CD4-positive, alpha-beta T cell treated with Interleukin-6 for 4 hours (primary cell): ENCODE measurements around the gene RLBP1.
"Not testable (repeated sequence)": the region's sequence is repeated elsewhere in the genome, so short reads cannot be mapped to it uniquely, and the experiment has no call there.

Experiments
- DNase-seq: peaks from one replicate; pipeline ENCODE4 v3.0.0-alpha.2; 2020; ENCODE audit warnings: mixed read lengths

RLBP1 gene

DNA sequence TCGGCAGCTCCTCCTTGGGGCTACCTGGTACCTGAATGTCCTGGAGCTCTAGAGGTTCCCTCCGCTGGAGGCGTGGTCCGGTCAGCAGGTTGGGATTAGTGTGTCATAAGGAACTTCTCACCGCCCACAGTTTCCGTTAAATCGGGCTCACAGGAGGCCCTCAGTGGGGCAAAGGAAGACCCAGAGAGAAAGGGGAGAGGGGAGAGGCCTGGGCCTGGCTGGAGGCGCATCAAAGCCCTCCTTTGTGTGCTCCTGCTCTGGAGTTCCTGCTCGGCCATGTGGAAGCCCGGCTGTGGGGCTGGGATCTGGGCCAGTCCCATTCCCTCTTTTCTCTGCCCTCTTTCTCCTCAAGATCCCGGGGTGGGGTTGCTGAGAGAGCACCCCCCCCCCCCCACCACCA is at the start of gene RLBP1:
Gene RLBP1, minus strand, starts transcription at position 37 of the 400 bp plus-strand sequence. CDS start 2,604 bp downstream, outside the sequence.
- DNase-seq = no peak

DNA sequence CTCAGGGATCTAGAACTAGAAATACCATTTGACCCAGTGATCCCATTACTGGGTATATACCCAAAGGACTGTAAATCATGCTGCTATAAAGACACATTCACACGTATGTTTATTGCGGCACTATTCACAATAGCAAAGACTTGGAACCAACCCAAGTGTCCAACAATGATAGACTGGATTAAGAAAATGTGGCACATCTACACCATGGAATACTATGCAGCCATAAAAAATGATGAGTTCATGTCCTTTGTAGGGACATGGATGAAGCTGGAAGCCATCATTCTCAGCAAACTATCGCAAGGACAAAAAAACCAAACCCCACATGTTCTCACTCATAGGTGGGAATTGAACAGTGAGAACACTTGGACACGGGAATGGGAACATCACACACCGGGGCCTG is 28.8 kb upstream of the RLBP1 start:
- DNase-seq = not testable (repeated sequence)

DNA sequence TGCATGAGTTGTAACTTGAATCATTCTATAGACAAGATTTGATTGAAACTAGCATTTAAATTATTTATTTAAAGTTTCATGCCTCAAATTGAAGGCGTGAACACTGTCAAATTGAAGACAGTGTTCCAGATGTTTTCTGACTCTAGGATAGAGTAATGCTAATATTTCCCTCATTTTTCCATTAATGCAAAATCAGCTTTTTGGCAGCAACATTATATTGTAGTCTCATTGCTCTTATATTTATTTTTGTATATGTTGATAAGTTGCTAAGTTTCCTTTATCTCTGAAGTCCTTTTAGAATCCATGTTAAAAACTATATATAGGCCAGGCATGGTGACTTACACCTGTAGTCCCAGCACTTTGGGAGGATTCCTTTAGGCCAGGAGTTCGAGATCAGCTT is 27.2 kb upstream of the RLBP1 start:
- DNase-seq = no peak

DNA sequence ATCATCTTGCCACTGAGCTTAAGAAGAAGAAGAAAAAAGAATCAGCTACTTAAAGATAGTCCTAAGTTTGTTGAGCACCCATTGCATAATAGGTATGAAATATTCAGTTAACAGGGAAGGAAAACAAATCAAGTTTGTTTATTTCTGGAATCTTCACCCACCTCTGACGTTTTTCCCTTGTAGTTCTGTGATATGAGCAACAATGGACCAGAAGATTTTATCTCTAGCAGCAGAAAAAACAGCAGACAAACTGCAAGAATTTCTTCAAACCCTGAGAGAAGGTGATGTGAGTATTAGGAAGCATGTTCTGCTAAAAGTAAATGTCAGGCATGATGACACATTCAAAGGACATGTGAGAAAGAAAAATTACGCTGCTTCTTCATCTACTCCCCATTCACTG is 26.1 kb upstream of the RLBP1 start:
- no peak for DNase-seq

DNA sequence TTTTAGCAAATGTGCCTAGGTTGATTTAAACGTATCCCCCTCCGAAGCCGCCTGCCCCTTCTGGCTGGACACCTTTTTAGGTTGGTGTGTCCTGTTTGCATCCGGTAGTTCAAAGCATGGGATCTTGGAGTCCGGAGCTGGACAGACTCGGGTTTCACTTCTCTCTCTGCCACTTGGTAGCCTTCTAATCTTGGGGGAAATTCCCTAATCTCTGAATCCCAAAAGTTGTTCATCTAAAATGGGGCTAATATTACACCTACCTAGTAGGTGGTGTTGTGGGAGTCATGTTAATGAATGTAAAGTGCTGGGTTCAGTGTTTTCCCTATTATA is 23.2 kb upstream of the RLBP1 start:
- DNase-seq = no peak

DNA sequence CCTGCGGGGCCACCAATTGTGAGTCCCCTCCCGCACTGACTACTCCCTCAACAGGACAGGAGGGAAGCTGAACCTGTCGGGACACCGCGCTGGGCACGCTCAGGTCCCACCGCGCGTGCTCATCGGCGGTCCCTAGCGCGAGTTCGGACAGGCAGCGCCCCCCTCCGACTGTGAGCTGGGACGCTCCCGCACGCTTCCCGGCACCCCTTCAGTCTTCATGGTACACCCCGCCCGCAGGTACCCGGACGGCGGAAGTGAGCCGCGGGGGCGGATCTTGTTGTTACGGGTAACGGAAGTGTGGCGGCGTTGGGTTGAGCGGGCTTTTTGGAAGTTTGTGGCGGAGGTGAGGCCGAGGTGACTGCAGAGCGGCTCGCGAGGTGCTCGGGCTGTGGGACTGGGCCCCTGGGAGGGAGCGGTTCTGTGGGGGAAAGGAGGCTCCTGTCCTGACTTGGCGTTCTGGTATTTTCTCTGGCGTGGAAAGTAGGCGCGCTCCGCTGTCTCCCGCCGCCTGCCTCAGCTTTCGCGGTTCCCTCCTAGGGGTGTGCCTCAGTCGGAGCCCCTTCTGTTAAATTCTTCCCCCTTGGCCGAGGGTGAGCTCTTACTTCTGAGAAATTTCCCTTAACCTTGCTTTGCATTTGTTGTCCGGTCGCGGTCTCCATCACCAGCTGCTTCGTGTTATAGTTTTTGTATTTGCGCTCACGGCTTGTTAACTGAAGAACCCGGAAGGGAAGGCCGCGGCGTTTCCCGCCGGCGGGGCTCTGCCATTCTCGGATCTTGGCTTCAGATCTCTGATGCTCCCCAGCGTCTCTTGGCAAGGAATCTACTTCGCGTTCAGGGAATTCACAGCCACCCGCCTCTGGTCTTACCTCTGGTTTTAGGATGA is 22.6 kb upstream of the RLBP1 start, which contains the start of gene FANCI:
Gene FANCI, plus strand, starts transcription at position 289 of the 883 bp plus-strand sequence. CDS start 3,669 bp downstream, outside the sequence.
- DNase-seq = peak; percentile 98

DNA sequence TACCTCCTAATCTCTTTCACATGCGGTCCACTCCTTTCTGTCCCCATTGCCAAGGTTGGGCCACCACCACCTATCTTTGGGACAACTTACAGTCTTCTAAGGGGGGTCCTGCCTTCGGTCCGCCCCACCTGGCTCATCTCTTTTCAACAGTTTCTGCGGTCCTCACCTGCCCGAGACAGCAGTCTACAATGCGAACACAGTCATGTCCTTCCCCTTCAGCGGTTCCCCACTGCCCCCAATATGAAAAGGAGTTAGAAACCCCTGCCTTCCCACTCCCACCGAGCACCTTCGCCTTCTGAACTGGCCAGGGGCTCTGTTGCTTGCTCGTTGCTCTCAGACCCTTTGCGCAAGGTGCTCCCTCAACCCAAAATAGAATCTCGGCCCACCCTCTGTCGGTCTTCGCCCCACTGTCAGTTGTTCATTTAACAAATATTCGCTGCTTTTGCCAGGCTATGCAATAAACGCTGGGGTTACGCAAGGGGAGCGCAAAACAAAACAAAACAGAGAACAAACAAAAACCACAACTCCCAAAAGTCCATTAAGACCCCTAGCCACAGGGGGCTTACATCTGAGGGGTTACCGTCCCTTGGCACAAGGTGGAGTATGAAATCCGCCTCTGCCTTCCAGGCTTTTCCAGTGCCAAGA is 21.8 kb upstream of the RLBP1 start:
- DNase-seq = no peak

DNA sequence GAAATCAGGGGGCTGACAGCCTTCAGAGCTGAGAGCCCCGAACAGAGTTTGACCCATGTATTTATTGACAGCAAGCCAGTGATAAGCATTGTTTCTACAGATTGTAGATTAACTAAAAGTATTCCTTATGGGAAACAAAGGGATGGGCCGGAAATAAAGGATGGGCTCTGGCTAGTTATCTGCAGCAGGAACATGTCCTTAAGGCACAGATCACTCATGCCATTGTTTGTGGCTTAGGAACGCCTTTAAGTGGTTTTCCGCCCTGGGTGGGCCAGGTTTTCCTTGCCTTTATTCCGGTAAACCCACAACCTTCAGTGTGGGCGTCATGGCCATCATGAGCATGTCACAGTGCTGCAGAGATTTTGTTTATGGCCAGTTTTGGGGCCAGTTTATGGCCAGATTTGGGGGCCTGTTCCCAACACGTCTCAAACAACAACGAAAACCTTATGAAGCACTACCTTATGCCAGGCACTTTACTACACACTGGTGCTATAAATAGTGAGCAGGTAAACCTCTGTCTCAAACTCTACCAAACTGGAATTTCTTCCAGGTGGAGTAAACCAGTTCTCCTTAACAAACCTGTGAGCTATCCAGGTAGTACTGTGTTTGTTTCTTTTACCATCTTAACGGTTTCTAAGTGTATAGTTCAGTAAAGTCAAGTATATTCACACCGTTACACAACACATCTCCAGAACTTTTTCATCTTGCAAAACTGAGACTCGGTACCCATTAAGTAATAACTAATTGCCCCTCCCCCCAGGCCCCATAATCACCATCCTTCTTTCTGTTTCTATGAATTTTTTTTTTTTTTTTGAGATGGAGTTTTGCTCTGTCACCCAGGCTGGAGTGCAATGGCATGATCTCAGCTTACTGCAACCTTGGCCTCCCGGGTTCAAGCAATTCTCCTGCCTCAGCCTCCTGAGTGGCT is 18.8 kb upstream of the RLBP1 start:
- DNase-seq = not testable (repeated sequence)

DNA sequence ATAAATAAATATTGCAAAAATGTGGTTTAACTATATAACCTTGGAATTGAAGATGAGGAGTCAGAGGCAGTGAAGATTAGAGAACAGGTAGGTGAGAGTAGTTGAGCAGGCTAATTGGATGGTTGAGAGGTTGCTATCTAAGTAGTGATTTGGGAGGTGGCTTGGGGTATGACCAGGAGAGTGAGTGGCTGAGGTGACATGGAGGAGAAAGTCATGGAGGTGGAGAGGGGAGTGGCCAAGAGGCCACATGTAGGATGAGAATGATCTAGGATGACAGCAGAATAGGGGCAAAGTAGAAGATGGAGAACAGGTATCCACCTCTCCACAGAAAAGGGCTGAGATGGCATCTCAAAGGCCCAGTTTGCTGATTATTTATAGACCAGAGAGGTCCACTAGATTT is 10.5 kb upstream of the RLBP1 start:
- DNase-seq = no peak

DNA sequence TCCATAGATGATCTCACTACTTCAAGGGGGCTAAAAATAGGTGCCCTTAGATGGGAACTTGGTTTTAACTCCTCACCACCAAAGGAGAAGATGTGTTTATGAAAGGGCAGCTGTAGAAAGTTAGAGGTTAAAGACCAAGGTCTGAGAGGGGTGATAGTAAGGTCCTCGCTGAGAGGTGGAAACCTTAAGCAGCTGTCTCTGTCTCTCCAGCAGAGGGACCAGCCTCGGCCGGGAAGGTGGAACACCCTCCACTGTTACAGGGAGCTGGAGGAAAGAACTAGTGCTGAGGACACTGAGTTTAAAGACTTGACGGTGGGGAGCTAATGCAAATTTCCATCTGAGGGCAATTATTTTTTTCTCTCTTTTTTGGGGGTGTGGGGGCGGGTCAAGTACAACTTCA is 8.9 kb upstream of the RLBP1 start:
- no peak for DNase-seq

DNA sequence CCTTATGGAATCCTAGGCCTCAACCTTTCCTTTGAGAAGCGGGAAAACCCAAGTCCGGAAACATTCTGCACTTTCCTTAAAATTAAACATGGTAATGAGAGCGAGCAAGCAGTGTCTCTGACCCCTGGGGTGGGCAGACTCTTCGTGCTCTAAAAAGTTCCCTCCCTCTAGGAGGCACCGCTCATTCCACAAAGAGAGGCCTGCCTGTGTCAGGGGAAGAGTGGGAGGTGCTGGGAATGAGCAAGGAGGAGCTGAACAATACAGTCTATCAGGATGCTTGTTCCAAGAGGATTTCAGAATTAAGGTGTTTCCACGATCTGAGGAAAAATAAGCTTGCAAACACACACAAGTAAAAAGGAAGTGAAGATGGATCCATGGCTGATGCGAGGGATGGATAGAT is 6.0 kb upstream of the RLBP1 start:
- no peak for DNase-seq

DNA sequence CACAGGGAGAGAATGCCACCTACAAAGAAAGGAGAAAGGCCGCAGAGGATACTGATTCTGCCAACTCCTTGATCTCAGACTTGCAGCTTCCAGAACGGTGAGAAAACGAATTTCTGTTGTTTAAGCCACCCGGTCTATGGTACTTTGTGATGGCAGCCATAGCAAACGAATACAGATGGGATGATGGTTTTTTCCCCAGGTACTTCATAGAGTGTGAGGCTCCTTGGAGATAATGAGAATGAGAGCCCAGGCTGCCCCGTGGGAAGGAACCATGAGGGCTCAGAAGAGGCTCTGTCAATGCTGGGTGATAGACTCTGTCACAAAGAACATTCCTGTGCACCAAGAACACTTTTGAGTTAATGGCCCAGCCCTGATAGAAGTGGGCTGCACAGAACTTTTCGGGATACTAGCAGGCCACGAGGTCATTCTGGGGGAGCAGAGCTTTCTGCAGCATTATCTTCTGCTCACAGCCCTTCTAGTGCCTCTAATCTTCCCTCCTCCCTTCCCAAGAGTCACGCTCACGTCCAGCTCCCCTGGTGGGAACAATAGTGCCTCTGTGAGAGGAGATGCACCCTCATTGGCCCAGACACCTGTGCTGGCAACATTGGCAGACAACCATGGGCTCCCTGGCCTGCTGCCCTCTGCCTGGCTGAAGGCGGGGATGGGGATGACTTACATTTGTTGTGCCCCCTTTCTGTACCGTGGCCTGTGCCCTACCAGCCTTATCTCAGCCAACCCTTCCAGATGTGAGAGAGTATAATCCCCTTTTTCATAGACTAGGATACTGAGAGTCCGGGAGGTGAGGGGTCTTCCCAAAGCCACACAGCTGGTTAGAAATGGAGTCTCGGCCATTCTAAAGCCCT is 5.2 kb upstream of the RLBP1 start:
- DNase-seq = no peak

DNA sequence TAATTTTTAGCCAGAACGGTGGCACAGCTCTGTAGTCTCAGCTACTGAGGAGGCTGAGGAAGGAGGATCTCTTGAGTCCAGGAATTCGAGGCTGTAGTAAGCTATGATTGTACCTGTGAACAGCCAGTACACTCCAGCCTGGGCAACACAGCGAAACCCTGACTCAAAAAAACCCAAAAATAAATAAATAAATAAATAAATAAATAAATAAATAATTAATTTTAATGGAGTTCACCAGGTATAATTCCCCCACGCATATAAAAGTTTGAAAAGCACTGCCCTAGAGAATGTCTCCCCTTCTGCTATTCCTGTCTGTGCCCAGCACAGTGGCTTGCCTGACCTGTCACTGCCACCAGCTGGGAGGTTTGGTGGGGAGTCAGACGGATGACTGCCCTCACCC is 4.2 kb upstream of the RLBP1 start:
- no peak for DNase-seq

DNA sequence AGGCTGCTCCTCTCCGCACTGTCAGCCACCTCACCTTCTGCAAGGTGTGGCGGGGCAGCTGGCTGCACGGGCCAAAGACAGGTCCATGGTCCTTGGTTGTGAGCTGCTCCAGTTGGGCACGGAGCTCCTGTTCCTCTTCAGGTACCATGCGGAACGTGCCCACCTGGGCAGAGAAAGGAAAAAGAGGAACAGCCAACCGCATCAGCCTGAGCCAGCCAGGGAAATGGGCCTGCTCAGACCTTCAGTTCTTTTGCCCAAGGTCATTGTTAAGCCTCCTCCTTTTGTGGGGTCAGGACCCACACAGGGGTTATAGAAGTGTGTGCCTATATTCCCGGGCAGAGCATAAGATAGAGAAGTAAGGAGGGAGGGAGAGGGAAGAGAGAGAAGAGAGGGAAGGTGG is 2.8 kb downstream of the RLBP1 start:
- DNase-seq = no peak

DNA sequence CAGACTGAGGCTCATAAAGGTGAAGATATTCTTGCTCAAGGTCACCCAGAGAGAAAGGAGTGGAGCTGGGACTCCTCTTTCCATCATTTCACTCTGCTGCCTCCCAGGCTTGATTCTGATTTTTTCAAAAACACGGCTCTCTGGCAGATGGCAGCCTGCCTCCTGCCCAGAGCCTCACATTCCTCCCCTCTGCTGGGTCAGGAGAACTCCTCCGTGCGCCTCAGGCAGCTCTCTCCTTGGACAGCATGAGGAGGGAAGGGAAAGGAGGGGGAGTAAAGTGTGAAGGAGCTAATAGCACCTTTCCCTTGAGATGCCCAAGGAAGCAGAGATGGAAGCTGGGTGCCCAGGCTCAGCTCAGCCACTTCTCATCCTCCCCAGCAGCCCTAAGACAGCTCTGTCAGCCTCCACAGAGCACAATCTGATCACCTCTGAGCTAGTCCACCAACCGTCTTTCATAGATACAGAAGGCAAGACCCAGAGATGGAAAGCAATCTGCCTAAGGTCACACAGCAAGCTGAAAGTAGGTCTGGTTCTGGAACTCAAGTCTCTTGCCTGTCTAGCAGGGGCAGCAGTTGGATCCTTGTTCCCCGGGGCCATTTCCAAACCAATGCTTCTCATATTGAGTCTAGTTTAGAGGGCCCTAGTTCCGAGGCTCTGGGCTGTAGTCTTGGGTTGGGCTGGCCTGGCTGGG is 3.5 kb downstream of the RLBP1 start:
- DNase-seq = no peak

DNA sequence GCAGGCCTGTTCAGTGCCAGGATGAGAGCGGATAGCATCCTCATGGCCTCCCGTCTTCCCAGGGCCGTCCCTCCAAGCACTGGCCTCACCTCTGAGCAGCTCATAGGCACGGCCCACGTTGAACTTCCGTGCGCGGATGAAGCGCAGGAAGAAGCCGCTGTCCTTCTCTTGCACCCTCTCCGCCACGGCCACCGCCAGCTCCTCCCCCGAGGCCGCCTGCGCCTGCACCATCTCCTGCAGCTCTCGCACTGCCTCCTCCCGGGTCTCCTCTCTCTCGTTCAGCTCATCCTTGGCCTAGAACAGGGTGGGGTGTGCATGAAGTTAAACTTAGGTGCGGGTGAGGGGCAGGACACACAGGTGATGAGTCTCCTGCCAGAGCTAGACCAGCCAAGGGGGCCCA is 4.3 kb downstream of the RLBP1 start:
- no peak for DNase-seq

DNA sequence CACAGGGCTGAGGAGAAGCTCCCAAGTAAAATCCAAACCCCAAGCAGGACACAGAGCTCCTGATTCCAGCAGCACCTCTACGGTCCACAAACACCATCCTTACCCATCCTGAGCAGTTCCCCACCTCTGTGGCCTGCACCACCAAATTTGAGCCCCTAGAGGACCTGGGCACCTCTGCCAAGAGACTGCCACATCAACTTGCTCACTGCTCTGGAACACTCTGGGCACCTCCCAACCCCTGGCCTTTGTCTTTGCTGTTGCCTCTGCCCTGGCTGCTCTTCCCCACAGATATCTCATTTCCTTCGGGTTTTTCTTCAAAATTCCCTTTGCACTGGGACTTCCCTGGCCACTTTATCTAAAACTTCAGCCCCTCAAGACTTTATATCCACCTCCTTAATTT is 5.8 kb downstream of the RLBP1 start:
- DNase-seq = no peak

DNA sequence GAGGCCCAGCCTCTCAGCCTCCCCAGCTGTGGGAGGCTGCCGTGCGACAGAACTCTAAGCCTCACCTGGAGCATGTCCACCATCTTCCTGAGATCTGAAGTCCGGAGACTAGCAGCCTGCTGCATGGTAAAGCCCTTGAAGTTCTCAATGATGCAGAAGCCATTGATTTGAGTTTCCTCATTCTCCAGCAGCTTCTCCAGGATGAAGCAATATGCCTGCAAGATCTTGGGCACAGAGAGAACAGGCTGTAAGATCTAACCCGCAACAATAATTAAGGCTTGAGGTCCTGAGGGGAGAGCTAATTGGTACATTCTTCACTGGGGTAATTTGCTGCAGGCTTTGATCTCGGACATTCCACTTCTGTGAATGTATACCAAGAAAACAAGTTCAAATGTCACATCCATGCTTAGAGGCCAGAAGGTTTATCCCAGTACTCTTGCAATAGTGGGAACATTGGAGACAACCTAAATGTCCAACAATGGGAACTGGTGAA is 9.7 kb downstream of the RLBP1 start:
- no peak for DNase-seq

DNA sequence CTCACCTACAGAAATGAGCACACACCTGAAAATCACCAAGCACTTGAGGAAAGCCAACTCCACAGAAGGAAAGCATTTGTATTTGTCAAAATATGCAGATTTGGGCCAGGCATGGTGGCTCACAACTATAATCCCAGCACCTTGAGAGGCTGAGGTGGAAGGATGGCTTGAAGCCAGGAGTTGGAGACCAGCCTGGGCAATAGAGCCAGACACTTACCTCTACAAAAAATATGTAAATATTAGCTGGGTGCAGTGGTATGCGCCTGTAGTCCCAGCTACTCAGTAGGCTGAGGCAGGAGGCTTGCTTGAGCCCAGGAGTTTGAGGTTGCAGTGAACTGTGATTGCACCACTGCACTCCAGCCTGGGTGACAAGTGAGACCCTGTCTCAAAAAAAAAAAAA is 12.3 kb downstream of the RLBP1 start:
- DNase-seq = no peak

DNA sequence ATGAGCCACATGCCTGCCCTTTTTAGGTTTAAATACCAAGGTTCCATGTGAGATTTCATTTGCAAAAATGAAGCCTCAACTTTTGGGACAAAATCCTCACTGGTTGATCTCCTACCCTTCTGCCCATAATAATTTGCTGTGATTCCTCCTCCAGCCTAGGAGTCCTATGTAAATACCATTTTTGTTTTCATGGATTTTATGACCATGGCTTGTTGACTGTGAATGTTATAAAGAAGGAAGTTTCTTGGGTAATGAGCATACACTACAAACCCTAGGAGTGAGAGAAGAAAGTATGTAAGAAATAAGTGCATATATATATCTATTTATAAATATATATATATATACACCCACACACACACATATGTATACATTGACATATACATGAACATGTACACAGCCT is 13.1 kb downstream of the RLBP1 start:
- no peak for DNase-seq

DNA sequence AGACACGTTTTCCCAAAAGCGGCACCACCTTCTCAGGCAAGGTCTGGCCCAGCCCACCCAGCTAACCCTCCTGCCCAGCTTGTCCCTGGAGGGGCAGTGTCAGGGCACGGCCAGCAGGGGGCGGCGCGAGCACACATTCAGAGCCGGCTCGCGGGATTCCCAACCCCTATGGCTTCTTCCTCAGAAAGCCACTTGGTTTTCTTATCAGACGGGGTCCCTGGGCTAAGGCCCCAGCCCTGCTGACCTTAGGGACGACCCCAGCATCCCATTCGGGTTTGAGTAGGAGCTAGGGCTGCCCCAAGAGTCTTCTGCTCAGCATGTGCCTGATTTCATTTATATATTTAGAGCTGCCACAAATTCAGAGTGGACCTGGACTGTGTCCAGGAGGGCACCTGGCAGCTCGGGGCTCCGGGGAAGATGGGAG is 14.5 kb downstream of the RLBP1 start:
- peak; percentile 80 for DNase-seq
